ENCODE data around the gene TICRR.
A peak's percentile ranks its signal among the peaks of the same experiment; 100 is the strongest.

The TICRR gene

DNA sequence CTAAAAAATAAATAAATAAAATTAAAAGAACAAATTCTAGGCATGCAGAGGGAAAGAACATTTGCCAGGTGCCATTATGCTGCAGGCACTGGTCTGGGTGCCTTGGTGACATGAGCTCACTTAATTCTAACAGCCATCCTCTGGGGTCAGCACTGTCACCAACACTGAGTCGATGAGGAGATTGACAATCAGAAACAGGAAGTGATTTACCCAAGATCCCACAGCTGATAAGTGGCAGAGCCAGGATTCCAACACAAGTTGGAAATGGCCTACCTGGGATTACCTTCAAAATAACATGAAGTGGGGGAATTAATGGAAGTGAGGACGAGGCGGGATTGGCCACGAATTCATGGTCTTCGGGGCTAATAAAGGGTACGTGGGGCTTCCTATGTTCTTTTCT lies 100.3 kb downstream of the TICRR start:
- H3K27ac ChIP-seq (replicated peaks) = no peak overlapping the region
- TF ChIP-seq SPI1 (IDR thresholded peaks at IDR 0.05; ENCODE audit: borderline replicate concordance, low read depth) (peak; percentile 66; the same call in 1 of the 2 replicates), GABPA (IDR thresholded peaks at IDR 0.05; ENCODE audit: low read depth) (no peak)

DNA sequence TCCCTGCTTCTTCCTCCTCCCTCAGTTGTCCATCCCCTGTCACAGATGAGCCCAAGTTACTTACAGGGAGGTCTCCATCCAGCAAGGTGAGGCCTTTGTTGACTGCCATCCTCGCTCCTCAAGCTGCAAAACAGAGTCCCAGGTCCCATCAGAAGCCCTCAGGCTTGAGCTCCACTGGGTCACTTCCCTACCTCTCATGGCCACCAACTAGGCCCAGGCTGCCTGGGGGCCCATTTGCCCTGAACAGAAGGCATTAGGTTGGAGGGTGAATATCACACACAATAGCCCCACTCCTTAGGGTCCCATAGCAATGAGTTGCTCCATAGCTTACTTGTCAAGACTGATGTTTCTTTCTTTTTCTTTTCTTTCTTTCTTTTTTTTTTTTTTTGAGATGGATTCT lies 102.1 kb downstream of the TICRR start:
- H3K27ac ChIP-seq (replicated peaks) = no peak overlapping the region
- no peak for DNase-seq (ENCODE audit: low read depth in 1 of 2, low spot score in 1 of 2)
- TF ChIP-seq POLR2AphosphoS5 (IDR thresholded peaks at IDR 0.05; ENCODE audit: low read depth) (no peak), SPI1 (IDR thresholded peaks at IDR 0.05; ENCODE audit: borderline replicate concordance, low read depth) (no peak), GABPA (IDR thresholded peaks at IDR 0.05; ENCODE audit: low read depth) (no peak)
- TF ChIP-seq, protein P1, sequence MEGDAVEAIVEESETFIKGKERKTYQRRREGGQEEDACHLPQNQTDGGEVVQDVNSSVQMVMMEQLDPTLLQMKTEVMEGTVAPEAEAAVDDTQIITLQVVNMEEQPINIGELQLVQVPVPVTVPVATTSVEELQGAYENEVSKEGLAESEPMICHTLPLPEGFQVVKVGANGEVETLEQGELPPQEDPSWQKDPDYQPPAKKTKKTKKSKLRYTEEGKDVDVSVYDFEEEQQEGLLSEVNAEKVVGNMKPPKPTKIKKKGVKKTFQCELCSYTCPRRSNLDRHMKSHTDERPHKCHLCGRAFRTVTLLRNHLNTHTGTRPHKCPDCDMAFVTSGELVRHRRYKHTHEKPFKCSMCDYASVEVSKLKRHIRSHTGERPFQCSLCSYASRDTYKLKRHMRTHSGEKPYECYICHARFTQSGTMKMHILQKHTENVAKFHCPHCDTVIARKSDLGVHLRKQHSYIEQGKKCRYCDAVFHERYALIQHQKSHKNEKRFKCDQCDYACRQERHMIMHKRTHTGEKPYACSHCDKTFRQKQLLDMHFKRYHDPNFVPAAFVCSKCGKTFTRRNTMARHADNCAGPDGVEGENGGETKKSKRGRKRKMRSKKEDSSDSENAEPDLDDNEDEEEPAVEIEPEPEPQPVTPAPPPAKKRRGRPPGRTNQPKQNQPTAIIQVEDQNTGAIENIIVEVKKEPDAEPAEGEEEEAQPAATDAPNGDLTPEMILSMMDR (IDR thresholded peaks at IDR 0.05; ENCODE audit: insufficient read depth, low read length) = no peak
- no peak overlapping the region for H3K4me3 ChIP-seq (replicated peaks; ENCODE audit: insufficient read depth, low read length)
- H3K27me3 ChIP-seq (ENCODE audit: insufficient read depth, poor library complexity, severe bottlenecking) = no peaks in the 10 kb centered on the region

More for the DNA sequence above, 100.3 kb downstream of the TICRR start:
- no peaks in the 10 kb centered on the region for H3K27me3 ChIP-seq (ENCODE audit: insufficient read depth, poor library complexity, severe bottlenecking)
- DNase-seq (ENCODE audit: low read depth in 1 of 2, low spot score in 1 of 2) = no peak
- H3K4me3 ChIP-seq (replicated peaks; ENCODE audit: insufficient read depth, low read length) = no peak overlapping the region
